ENCODE measurements around the gene TRIM54. TPM values are rescaled to one million over a fixed set of nuclear protein-coding genes. Genes with fewer than 3 reads are reported as not detected.
"Not testable (repeated sequence)": the region's sequence is repeated elsewhere in the genome, so short reads cannot be mapped to it uniquely, and the experiment has no call there.

The TRIM54 gene
- total and polyA plus RNA-seq, 2 donors from 2014 or later: 0.31 to 2.1 TPM

- Histone ChIP-seq H3K4me3 (ENCODE audit: low read length in 3 of 3) (no peak overlapping the region), H3K27ac (ENCODE audit: low read depth in 2 of 2, low read length in 2 of 2) (no peak overlapping the region), H3K9me3 (ENCODE audit: control insufficient read depth in 2 of 3, insufficient read depth in 1 of 3, low read length in 3 of 3) (no peaks in the 10 kb centered on the region), H3K36me3 (ENCODE audit: control insufficient read depth in 2 of 3, insufficient read depth in 3 of 3, low read length in 3 of 3) (no peaks in the 10 kb centered on the region), H3K27me3 (ENCODE audit: control insufficient read depth, insufficient read depth, low read length) (peaks cover 26% of the 10 kb centered on the region), H3K9ac (ENCODE audit: low read length in 3 of 3) (no peak overlapping the region), H3K4me1 (ENCODE audit: control insufficient read depth in 2 of 3, insufficient read depth in 2 of 3, low read depth in 1 of 3, low read length in 3 of 3) (peaks cover 0 to 9% (median 8%) of the 10 kb centered on the region in 3 donors)
- intact Hi-C loops (cut with DNase I): no loop called here
- TF ChIP-seq, protein P1, sequence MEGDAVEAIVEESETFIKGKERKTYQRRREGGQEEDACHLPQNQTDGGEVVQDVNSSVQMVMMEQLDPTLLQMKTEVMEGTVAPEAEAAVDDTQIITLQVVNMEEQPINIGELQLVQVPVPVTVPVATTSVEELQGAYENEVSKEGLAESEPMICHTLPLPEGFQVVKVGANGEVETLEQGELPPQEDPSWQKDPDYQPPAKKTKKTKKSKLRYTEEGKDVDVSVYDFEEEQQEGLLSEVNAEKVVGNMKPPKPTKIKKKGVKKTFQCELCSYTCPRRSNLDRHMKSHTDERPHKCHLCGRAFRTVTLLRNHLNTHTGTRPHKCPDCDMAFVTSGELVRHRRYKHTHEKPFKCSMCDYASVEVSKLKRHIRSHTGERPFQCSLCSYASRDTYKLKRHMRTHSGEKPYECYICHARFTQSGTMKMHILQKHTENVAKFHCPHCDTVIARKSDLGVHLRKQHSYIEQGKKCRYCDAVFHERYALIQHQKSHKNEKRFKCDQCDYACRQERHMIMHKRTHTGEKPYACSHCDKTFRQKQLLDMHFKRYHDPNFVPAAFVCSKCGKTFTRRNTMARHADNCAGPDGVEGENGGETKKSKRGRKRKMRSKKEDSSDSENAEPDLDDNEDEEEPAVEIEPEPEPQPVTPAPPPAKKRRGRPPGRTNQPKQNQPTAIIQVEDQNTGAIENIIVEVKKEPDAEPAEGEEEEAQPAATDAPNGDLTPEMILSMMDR (IDR thresholded peaks at IDR 0.05; ENCODE audit: borderline replicate concordance, extremely low read depth, insufficient read depth): no peak
- no peak for FAIRE-seq
- DNase-seq: no peak
These were observed 16.7 kb upstream of the TRIM54 start for GRCh38 chr2:27265536-27265870.

DNA sequence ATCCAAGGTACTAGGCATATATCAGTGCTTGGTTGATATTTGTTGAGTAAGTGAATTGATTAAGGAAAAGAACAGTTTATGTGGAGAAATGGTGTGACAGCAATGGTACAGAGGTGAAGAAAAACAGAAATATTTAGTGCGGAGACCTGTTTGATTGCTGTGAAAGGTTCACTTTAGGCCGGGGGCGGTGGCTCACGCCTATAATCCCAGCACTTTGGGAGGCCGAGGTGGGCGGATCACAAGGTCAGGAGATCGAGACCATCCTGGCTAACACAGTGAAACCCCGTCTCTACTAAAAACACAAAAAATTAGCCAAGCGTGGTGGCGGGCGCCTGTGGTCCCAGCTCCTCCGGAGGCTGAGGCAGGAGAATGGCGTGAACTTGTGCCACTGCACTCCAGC lies 13.9 kb upstream of the TRIM54 start:
- intact Hi-C loops (cut with DNase I); H3K4me3 ChIP-seq (ENCODE audit: low read length in 3 of 3); FAIRE-seq; DNase-seq; H3K9ac ChIP-seq (ENCODE audit: low read length in 3 of 3); H3K27ac ChIP-seq (ENCODE audit: low read depth in 2 of 2, low read length in 2 of 2); H3K36me3 ChIP-seq (ENCODE audit: control insufficient read depth in 2 of 3, insufficient read depth in 3 of 3, low read length in 3 of 3); H3K4me1 ChIP-seq (ENCODE audit: control insufficient read depth in 2 of 3, insufficient read depth in 2 of 3, low read depth in 1 of 3, low read length in 3 of 3); H3K9me3 ChIP-seq (ENCODE audit: control insufficient read depth in 2 of 3, insufficient read depth in 1 of 3, low read length in 3 of 3): not testable (repeated sequence)
- H3K27me3 ChIP-seq (ENCODE audit: control insufficient read depth, insufficient read depth, low read length): peaks cover 17% of the 10 kb centered on the region

DNA sequence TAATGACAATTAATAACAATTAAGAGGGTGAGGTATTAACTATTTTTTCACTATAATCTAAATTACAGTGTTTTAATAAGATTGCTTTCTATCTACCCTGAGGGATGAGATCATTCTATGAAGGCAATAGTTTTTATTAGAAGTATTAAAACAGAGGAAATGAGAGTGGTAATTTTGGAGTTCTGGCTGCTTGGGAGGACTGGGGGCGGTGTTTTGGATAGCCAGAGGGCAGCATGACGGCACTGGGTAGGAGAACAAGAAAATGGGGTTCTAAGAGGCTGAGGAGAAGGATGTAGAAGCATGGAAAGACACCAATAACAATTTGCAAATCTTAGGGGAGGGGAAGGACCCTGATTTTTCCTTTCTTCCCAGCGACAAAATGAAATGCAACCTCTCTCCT lies 12.1 kb upstream of the TRIM54 start:
- H3K36me3 ChIP-seq (ENCODE audit: control insufficient read depth in 2 of 3, insufficient read depth in 3 of 3, low read length in 3 of 3): no peaks in the 10 kb centered on the region
- FAIRE-seq: no peak
- H3K27ac ChIP-seq (ENCODE audit: low read depth in 2 of 2, low read length in 2 of 2): no peak overlapping the region
- no peak overlapping the region for H3K4me3 ChIP-seq (ENCODE audit: low read length in 3 of 3)
- no peaks in the 10 kb centered on the region for H3K4me1 ChIP-seq (ENCODE audit: control insufficient read depth in 2 of 3, insufficient read depth in 2 of 3, low read depth in 1 of 3, low read length in 3 of 3)
- no peaks in the 10 kb centered on the region for H3K9me3 ChIP-seq (ENCODE audit: control insufficient read depth in 2 of 3, insufficient read depth in 1 of 3, low read length in 3 of 3)
- no peak for DNase-seq
- H3K27me3 ChIP-seq (ENCODE audit: control insufficient read depth, insufficient read depth, low read length): peaks cover 9% of the 10 kb centered on the region
- no peak overlapping the region for H3K9ac ChIP-seq (ENCODE audit: low read length in 3 of 3)
- TF ChIP-seq, protein P1 (IDR thresholded peaks at IDR 0.05; ENCODE audit: borderline replicate concordance, extremely low read depth, insufficient read depth): no peak
- intact Hi-C loops (cut with DNase I): loop anchor here (10.0 kb wide), 1 partner anchor 325 kb away; no protein-coding TSS in a partner anchor

GRCh38 chr2:27270670-27271069 lies 11.6 kb upstream of the TRIM54 start:
- Histone ChIP-seq H3K27me3 (ENCODE audit: control insufficient read depth, insufficient read depth, low read length) (peaks cover 3% of the 10 kb centered on the region), H3K4me3 (ENCODE audit: low read length in 3 of 3) (no peak overlapping the region), H3K27ac (ENCODE audit: low read depth in 2 of 2, low read length in 2 of 2) (no peak overlapping the region), H3K9me3 (ENCODE audit: control insufficient read depth in 2 of 3, insufficient read depth in 1 of 3, low read length in 3 of 3) (no peaks in the 10 kb centered on the region), H3K36me3 (ENCODE audit: control insufficient read depth in 2 of 3, insufficient read depth in 3 of 3, low read length in 3 of 3) (no peaks in the 10 kb centered on the region), H3K9ac (ENCODE audit: low read length in 3 of 3) (no peak overlapping the region), H3K4me1 (ENCODE audit: control insufficient read depth in 2 of 3, insufficient read depth in 2 of 3, low read depth in 1 of 3, low read length in 3 of 3) (no peaks in the 10 kb centered on the region)
- TF ChIP-seq, protein P1 (IDR thresholded peaks at IDR 0.05; ENCODE audit: borderline replicate concordance, extremely low read depth, insufficient read depth): no peak
- intact Hi-C loops (cut with DNase I): loop anchor here (10.0 kb wide), 1 partner anchor 326 kb away; no protein-coding TSS in a partner anchor
- DNase-seq (no peak), FAIRE-seq (no peak)
